SH-SY5Y (cell line): Measurements from ENCODE around the gene LPAR2.

Source experiments
- GATA2 ChIP-seq: IDR thresholded peaks from 2 replicates; pipeline ENCODE4 v1.6.1; 2011; ENCODE audit warnings: mild to moderate bottlenecking, low read depth, low read length
- GATA3 ChIP-seq: IDR thresholded peaks from 2 replicates; pipeline ENCODE4 v1.6.1; 2011; ENCODE audit warnings: low read depth, mild to moderate bottlenecking, low read length, moderate library complexity

- TF ChIP-seq GATA2 (no peak), GATA3 (no peak)
These were observed 21.6 kb upstream of the LPAR2 start for GRCh38 chr19:19649580-19649995.
